Embryonic facial prominence (tissue), 1 donor: ENCODE results near the gene NAT9.

ENCODE experiments used
- DNase-seq: peaks from one replicate; pipeline ENCODE4 v3.0.0-alpha.2; 2016; ENCODE audit errors: extremely low spot score

The NAT9 gene

DNA sequence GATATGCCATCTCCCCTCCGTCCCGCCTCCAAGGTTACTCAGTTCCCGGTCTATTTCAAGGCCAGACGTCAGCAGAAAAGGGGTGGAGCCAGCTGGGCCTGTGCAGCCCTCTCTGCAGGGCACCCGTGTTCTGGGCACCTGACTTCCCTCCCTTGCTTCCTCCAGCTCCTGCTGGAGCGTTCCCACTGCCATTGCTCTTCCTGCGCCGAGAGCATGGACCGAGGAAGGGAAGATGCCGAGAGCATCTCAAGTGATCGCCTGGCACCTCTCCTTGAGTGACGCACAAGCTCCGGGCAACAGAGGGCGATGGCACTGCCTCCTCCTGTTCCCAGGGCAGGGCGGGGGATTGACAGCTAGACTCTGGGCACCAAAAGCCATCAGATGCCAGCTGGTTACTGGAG lies 29.4 kb upstream of the NAT9 start:
- DNase-seq: no peak

DNA sequence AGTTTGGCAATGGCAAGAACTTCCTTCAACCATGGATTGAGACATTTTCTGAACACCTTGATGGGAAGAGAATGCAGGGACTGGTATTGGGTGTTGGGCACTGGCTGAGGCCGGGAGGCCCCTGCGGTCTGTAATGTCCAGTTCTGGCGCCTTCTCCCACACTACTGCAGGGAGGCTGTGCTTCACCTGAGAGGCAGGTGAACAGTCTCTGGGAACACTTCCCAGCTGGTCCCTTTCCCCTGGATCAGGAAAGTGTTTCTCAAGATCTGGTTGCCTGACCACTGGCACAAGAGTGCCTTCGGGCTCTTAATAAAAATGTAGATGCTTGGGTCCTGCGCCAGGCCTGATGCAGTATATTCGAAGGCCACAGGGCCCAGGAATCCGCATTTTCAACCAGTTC lies 28.5 kb upstream of the NAT9 start:
- DNase-seq: no peak

GRCh38 chr17:74803971-74804370 lies 27.8 kb upstream of the NAT9 start:
- no peak for DNase-seq

DNA sequence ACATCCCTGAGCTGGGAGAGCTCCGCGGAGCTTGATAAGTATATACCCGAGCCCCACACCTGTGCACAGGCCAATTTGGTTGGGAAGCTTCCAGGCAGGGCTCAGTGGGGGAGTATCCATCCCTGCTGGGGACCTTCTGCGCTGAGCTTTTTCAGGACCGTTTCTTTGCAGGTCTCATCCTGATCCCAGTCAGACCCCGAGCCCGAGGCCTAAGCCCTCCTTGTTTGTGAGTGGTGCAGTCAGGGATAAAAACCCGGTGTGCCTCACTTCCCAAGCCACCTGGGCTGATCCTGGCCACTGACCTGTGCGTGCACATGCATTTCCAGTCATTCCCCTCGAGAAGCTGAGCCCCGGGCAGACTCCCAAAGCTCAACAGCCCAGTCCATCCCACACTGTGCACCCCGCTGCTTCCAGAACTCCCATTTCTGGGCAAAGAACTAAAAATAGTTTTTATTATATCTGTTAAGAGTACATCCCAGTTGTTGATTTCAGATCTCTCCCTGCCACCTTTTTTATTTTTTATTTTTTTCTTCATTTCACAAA lies 27.3 kb upstream of the NAT9 start:
- no peak for DNase-seq

DNA sequence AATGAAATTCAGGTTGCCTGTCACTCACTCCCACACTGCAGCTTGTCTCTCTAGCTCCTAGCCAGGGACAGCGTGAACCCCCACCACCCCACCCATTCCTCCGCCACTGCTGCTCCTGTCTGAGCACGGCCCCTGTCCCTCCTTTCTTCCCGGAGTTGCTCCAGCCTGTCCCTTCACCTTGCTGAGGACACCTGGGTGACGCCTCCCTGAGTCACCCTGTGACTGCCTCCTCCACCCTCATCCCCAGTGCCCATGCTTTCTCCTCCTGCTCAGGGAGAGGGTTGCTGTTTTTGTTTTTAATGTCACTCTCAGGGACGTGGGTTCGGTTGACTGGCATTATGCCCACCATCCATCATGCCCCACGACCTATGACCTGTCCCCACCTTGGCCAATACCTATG lies 25.8 kb upstream of the NAT9 start:
- no peak for DNase-seq

- DNase-seq: no peak
These were observed 24.4 kb upstream of the NAT9 start for GRCh38 chr17:74800531-74800930.

DNA sequence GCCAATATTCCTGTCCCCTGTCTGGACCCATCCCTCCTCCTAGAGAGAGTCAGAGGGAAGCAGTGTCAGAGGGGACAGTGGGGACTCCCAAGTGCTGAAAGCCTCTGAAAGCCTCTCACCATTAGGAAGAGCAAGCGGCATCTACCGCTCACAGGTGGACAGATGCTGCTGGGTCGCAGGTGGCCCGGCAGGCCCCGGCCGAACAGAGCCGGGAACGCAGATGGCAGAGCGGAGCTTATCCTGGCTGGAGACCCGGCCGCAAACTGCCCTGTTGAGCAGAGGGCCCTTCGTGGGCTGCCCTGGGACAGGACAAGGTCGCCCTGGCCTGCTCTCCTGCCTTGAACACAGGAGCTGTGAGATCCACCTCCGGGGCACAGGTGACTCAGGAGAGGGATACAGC lies 23.0 kb upstream of the NAT9 start:
- no peak for DNase-seq

- no peak for DNase-seq
These were observed 22.1 kb upstream of the NAT9 start for GRCh38 chr17:74798239-74798707.

DNA sequence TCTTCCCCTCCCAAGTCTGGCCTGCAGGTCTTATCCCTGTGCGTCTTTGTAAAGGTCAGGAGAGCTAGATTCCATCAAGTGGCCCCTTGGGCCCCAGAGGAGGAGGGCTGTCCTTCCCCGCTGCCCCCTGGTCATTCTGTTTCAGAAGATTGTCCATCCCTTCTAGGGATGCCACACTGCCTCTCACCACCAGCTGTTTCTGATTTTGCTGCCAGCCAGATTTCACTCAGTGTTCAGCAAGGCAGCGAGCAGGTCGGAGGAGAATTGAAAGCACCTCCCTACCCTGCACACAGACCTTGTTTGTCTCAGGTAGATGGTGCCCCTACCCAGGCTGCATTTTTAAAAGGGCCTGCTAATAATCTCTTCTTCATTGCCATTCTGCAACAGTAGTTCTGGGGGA lies 21.7 kb upstream of the NAT9 start:
- DNase-seq: no peak

GRCh38 chr17:74796866-74797265 lies 20.7 kb upstream of the NAT9 start:
- DNase-seq: no peak

GRCh38 chr17:74796211-74796610 lies 20.1 kb upstream of the NAT9 start:
- DNase-seq: no peak

DNA sequence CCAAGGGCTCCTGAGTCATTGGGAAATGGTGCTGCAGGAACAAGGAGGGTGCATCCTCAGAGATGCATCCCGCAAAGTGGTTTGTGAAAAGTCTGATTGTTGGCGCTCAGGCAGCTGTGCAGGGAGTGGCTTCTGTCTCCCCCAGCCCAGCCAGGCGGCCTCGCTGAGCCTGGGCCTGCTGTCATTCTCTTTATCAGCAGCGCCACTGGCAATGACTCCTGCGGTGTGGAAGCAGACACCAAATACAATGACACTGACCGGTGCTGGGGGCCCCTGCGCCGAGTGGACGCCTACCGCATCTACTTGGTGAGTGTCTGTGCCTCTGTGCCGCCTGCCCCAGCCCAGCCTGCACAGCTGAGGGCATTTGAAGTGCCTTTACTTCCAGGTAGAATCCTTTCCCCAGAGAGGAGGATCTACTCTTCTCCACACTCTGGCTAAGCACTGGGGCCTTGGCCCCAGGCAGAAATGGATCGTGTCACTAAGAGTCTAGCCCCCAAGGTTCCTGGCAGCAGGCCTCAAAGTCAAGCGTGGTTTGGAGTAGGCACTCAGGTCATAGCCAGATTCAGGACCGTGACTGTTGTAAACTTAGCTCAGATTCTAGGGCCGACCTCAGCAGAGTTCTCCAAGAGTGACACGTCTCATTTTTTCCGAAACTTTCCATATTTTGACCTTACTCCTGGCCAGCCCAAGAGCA lies 19.3 kb upstream of the NAT9 start:
- no peak for DNase-seq

GRCh38 chr17:74792586-74793105 lies 16.5 kb upstream of the NAT9 start:
- DNase-seq: no peak

DNA sequence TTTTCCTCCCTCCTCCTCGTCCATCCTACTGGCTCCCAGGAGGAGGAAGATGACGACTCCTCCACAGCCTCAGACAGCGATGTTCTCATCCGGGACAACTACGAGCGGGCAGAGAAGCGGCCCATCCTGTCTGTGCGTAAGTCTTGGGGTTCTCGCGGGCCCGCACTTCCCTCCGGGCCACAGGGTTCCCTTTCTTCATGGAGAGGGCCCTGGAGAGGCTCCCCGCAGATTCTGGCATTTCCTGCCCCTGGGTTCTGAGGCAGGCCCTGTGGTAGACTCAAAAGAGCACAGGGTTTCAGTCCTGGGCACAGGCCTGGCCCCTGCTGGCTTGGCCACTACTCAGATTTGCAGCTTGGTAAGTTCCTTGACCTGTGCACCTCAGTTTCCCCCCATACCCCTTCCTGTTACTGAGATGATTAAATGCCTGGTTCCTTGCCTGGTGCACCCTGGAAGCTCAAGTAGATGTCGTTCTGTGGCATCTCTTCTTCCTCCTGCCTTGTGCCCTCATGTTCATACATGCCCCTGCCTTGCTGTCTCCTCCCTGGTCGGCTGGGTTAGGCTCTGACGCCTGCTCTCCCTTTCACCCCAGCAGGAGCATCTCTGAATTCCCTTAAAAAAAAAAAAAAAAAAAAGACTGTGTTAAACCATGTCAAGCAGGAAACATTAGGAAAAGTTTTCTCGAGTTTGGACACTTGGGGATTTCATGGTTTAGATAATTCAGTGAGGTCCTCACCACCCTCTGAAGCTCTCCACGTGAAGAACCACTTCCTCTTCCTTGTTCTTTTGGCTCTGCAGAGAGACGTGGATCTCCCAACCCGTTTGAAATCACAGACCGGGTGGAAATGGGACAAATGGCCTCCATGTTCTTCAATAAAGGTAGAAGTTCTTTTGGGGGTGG lies 14.3 kb upstream of the NAT9 start:
- DNase-seq: no peak

DNA sequence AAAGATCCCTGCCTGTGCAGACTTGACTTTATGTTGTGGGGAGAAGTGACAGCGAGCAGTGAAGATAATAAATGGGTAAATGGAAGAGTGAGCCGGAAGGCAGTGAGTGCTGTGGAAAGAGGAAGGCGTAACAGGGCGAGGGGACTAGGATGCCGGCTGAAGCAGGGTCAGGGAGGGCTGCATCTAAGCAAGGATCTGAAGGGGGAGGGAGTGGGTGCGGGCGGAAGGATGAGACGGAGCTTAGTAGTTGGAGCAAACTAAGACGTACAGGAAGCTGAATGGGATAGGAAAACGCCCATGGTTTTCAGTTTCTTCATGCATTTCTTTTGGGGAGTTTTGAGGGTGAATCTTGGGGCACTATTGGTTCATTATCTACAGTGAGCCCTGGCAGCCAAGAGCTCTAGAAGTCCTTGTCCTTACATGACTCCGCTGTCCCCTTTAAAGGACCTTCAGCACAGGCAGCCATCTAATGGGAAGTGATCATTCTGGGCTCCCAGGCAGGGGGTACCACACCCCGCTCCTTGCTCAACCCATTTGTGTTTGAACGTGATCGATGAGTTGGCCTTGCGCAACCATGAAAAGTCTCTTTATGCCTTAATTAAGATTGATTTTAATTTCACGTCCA lies 10.4 kb upstream of the NAT9 start:
- no peak for DNase-seq

GRCh38 chr17:74785981-74786360 lies 9.8 kb upstream of the NAT9 start:
- DNase-seq: no peak

DNA sequence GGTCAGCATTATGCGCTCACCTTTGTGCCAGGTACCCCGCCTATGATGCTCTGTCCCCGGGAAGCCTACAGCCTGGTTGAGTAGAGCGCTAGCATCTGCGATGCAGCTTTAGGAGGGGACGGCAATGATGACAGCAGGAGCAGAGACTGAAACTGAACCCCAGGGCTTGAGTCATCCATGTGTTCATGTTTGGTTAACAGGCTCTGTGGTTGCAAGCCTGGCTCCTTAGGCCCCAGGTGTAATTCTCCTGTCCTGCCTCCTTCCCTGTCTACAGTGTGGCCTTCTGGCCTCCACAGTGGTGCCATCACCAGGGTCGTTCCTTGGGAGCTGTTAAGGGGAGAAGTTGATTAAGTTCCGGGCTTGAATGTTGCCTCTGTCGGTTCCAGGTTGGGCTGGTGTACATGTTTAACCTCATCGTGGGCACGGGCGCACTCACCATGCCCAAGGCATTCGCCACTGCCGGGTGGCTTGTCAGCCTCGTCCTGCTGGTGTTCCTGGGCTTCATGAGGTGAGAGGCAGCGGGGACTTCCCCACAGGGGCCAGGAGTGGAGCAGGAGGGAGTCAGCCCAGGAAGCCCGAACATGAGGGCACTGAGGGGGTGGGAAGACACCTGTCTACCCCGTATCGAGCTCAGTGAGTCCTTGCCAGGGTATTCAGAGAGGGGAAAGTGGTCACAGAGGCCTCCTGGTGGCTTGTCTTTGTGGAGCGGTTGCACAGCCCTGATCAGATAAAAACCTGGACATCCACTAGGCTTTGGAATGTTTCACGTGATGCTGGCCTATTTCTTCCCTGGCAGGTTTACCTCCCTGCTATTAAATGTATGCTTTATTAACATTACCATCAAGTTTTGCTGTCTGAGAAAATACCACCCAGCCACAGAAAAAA lies 9.2 kb upstream of the NAT9 start:
- DNase-seq: no peak

DNA sequence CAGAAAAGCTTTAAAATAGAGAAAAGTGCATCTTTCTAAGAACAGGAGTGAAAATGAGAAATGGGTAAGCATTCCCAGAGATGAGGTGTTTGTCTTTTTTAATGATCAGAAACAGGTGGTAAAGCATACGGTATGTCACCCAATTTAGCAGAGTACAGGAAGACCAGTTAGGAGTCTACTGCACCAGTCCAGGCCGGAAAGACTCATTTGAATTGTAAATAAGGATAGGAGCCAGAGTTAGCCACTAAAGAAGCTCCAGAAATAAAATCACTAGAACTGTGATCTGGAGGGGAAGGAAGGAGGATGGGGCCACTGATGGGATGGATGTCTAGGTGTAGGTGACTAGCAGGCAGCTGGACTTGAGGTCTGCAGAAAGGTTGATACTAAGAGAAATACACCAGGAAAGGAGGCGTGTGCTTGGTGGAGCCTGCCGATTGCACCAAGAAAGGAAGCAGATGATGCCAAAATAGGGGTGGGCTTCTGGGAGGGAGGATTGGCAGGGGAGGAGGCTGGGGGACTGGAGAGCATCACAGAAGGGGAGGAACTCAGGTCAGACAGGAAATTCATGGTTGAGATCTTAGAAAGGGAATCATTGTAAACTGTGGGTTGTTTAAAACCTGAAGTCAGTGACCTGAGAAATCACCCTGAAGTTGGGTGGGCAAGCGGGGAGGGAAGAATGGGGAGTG lies 8.1 kb upstream of the NAT9 start:
- DNase-seq: no peak

DNA sequence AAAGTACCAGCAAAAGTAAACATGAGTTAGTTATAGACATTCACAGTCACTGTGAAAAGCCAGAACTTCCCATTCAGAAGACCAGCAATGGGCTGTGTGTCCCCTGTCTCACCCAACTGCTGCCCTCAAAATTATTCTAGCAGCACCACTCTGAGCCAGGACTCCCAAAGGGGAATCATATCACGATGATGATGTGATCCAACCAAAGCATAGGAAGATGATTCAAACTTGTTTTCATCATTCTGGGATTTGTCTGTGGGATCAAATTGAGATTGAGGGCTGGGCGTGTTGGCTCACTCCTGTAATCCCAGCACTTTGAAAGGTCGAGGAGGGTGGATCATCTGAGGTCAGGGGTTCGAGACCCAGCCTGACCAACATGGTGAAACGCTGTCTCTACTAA lies 6.4 kb upstream of the NAT9 start:
- no peak for DNase-seq

DNA sequence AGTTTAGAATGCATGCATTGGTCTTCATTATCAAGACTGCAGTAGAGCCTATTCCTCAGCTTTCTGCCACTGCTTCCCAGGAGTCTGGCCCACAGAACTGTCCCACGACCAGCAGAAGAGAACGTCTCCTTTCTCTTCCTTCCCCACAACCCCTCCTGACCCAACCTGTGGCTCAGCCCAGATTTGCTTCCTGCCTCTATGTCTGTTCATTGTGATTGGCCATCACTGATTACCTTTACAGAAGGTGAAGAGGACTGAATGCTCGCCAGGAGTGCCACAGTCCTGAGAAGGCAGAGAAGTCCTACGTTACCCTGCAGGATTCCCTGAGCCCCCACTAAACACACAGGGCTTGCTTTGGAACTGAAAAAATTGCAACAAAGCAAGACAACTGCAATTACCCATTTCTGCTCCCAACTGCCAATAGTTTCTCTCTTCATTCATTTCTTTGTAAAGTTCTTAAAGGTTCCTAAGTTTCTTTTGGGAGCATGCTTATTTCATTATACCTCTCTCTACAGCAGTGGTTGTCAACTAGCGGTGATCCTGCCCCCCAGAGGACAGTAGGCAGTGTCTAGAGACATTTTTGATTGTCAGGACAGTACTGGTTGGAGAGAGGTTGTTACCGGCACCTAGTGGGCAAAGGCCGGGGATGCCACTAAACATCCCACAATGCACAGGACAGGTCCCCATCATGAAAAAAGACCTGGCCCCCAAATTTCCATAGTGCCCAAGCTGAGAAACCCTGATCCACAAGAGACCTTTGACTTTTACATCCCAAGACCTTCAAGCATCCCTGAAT lies 4.5 kb upstream of the NAT9 start:
- DNase-seq: no peak
